ENCODE results near the gene CENPP. TPM values are rescaled to one million over a fixed set of nuclear protein-coding genes. Genes with fewer than 3 reads are reported as not detected.

Gene CENPP
- total RNA-seq, 1 donor from 2014 or later: 7.7 TPM

DNA sequence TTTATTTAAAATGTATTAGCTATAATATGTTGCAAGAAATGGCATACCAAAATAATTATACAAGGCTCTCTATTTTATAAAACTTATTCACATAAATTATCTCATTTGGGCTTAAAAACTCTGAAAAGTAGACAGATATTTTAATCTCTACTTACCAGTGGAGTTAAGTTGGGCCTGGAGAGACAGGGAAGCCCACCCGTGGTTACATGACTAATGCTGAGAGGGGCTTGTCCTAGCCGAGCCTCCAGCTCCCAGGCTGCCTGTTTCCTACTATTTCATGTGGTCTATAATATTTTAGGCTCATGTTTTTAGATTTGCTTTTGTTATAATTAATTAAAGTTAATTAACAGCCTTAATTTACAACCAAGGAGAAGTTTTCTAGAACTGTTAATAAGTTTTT lies 177.4 kb downstream of the CENPP start:
- H3K27ac Mint-ChIP-seq (ENCODE audit: unreplicated experiment): no peak overlapping the region
- no peaks in the 10 kb centered on the region for H3K9me3 Mint-ChIP-seq (ENCODE audit: low read depth)
- no peak for DNase-seq (ENCODE audit: low spot score)
- H3K4me1 Mint-ChIP-seq (ENCODE audit: low read depth): peaks cover 79% of the 10 kb centered on the region
- H3K36me3 Mint-ChIP-seq (ENCODE audit: low read depth): peaks cover 9% of the 10 kb centered on the region
- TF ChIP-seq, protein P1, sequence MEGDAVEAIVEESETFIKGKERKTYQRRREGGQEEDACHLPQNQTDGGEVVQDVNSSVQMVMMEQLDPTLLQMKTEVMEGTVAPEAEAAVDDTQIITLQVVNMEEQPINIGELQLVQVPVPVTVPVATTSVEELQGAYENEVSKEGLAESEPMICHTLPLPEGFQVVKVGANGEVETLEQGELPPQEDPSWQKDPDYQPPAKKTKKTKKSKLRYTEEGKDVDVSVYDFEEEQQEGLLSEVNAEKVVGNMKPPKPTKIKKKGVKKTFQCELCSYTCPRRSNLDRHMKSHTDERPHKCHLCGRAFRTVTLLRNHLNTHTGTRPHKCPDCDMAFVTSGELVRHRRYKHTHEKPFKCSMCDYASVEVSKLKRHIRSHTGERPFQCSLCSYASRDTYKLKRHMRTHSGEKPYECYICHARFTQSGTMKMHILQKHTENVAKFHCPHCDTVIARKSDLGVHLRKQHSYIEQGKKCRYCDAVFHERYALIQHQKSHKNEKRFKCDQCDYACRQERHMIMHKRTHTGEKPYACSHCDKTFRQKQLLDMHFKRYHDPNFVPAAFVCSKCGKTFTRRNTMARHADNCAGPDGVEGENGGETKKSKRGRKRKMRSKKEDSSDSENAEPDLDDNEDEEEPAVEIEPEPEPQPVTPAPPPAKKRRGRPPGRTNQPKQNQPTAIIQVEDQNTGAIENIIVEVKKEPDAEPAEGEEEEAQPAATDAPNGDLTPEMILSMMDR (IDR thresholded peaks at IDR 0.05): no peak
- no peaks in the 10 kb centered on the region for H3K27me3 Mint-ChIP-seq (ENCODE audit: low read depth)
- H3K4me3 Mint-ChIP-seq (ENCODE audit: unreplicated experiment): no peak overlapping the region

DNA sequence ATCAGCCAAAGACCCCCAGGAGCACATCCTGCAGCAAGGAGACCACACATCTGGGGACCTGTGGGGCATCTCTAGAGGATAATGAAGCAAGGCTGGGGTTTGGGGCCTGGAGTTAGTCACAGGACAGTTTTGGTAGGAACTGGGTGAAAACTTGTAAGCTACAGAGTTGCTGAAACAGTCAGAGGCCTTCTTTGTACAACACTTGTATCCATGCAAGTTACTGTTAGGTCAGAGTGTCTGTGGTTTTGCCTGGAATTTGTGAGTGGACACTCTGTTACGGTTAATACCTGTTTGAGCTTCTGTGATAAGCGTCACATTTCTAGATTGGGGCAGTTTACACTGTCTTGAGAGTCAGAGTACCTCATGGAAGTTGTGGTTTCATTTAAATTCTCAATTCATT lies 179.1 kb downstream of the CENPP start:
- no peak for DNase-seq (ENCODE audit: low spot score)
- no peaks in the 10 kb centered on the region for H3K9me3 Mint-ChIP-seq (ENCODE audit: low read depth)
- TF ChIP-seq, protein P1 (IDR thresholded peaks at IDR 0.05): no peak
- H3K36me3 Mint-ChIP-seq (ENCODE audit: low read depth): peaks cover 9% of the 10 kb centered on the region
- H3K27me3 Mint-ChIP-seq (ENCODE audit: low read depth): no peaks in the 10 kb centered on the region
- H3K4me1 Mint-ChIP-seq (ENCODE audit: low read depth): peaks cover 76% of the 10 kb centered on the region
- peak overlapping the region; percentile 89 for H3K27ac Mint-ChIP-seq (ENCODE audit: unreplicated experiment)
- H3K4me3 Mint-ChIP-seq (ENCODE audit: unreplicated experiment): no peak overlapping the region

DNA sequence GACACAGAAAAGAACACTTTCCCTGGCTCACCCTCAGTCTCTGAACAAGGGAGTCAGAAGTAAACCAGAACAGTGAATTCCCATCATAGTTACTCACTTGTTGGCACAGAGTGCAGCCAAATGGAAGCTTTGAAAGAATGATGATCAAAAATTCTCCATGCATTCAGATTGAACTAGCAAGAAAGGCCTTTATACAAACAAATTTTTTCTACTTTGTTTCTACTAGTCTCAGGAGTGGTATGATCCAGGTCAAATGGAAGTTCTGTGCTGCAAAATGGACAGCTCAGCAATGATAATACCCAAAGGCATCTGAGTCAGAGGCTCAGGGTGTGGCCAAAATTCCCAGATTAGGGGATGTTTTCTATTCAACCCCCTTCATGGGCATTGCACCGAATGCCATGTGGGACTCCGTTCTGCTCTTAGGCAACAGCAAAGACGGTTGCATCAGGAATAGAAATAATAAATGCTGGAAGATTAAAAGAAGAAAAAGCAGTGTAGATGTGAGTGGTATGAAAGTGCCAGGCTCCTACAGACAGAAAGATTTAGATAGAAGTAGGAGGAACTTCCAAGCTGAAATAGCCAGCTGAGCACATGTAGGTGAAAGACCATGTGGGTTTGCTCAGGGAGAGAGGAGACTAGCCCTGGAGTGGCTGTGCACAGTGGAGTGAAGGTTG lies 180.6 kb downstream of the CENPP start:
- peaks cover 75% of the 10 kb centered on the region for H3K4me1 Mint-ChIP-seq (ENCODE audit: low read depth)
- no peak for DNase-seq (ENCODE audit: low spot score)
- H3K4me3 Mint-ChIP-seq (ENCODE audit: unreplicated experiment): peak overlapping the region; percentile 48
- no peaks in the 10 kb centered on the region for H3K27me3 Mint-ChIP-seq (ENCODE audit: low read depth)
- peaks cover 3% of the 10 kb centered on the region for H3K36me3 Mint-ChIP-seq (ENCODE audit: low read depth)
- no peaks in the 10 kb centered on the region for H3K9me3 Mint-ChIP-seq (ENCODE audit: low read depth)
- H3K27ac Mint-ChIP-seq (ENCODE audit: unreplicated experiment): peak overlapping the region; percentile 99
- TF ChIP-seq, protein P1 (IDR thresholded peaks at IDR 0.05): no peak

DNA sequence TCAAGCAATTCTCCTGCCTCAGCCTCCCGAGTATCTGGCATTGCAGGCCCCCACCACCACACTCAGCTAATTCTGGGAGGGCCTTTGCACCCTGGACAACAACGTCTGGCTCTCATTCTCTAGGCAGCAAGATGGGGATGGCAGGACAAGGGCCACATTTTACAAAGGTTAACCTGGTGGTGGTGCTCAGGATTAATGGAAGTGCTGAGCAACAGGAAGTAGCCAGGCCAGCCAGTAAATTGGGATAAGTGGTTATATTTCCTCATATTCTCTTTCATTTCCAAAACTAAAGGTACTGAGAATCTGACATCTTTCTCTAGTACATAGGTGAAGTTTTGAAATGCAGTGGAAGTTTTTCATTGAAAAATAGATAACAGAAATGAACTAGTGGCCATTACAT lies 181.3 kb downstream of the CENPP start:
- Mint-ChIP-seq H3K4me1 (ENCODE audit: low read depth) (peaks cover 75% of the 10 kb centered on the region), H3K4me3 (ENCODE audit: unreplicated experiment) (peak overlapping the region; percentile 9), H3K36me3 (ENCODE audit: low read depth) (peaks cover 5% of the 10 kb centered on the region), H3K27ac (ENCODE audit: unreplicated experiment) (peak overlapping the region; percentile 99), H3K9me3 (ENCODE audit: low read depth) (no peaks in the 10 kb centered on the region), H3K27me3 (ENCODE audit: low read depth) (no peaks in the 10 kb centered on the region)
- DNase-seq (ENCODE audit: low spot score): no peak
- TF ChIP-seq, protein P1 (IDR thresholded peaks at IDR 0.05): peak; percentile 42

DNA sequence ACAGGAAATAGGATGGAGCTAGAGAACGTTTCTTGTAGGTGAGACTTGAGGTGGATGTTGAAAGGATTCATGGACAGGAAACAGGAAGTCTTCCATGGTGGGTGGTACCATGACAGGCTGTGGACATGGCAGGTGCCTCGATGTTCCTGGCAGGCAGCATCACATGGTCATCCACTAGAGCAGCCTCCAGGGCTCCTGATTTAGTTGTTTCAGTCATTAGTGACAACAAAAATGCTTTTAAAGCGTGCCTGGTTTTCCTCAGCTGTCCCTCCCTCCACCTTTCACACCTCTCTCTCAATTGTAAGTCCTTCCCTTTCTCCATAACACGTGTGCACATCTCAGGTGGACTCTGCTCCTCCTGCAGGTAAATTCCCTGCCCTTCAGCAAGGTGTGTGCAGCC lies 181.7 kb downstream of the CENPP start:
- Mint-ChIP-seq H3K36me3 (ENCODE audit: low read depth) (peaks cover 2% of the 10 kb centered on the region), H3K4me1 (ENCODE audit: low read depth) (peaks cover 75% of the 10 kb centered on the region), H3K9me3 (ENCODE audit: low read depth) (no peaks in the 10 kb centered on the region), H3K27me3 (ENCODE audit: low read depth) (no peaks in the 10 kb centered on the region), H3K4me3 (ENCODE audit: unreplicated experiment) (no peak overlapping the region), H3K27ac (ENCODE audit: unreplicated experiment) (peak overlapping the region; percentile 99)
- TF ChIP-seq, protein P1 (IDR thresholded peaks at IDR 0.05): no peak
- no peak for DNase-seq (ENCODE audit: low spot score)
